GM12874 (cell line): ENCODE measurements around the gene WDR5B.

Experiments
- CTCF ChIP-seq: IDR thresholded peaks from 2 replicates; pipeline ENCODE4 v1.5.1; 2011; ENCODE audit warnings: low read depth, mild to moderate bottlenecking, control low read depth, low read length, moderate library complexity; ENCODE audit not compliant: insufficient read depth

Gene WDR5B

DNA sequence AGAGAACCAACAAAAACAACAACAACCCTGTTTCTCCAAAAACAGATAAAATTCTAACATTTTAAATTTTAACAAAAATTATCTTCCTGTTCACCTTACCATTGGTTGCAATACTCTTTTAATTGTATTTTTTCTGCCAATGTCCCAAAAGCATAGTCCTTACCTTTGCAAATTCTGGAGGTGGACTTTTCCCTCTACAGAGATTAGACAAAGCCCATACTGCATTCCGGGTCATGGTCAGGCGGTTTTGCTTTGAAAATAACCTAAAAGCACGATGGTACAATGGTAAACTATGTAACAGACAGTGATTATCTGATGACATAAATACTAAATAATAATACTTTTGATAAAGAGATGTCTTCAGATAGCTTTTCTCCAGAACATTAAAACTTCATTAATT, 35.5 kb upstream of the WDR5B start:
- TF ChIP-seq CTCF, result no peak

DNA sequence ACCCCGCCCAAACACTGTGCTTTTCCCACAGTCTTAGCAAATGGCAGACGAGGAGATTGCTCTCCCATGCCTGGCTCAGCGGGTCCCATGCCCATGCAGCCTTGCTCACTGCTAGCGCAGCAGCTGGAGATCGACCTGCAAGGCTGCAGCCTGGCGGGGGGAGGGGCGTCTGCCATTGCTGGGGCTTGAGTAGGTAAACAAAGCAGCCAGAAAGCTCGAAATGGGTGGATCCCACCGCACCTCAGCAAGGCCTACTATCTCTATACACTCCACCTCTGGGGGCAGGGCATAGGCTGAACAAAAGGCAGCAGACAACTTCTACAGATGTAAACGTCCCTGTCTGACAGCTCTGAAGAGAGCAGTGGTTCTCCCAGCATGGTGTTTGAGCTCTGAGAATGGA, 27.2 kb upstream of the WDR5B start:
- no peak for TF ChIP-seq CTCF

DNA sequence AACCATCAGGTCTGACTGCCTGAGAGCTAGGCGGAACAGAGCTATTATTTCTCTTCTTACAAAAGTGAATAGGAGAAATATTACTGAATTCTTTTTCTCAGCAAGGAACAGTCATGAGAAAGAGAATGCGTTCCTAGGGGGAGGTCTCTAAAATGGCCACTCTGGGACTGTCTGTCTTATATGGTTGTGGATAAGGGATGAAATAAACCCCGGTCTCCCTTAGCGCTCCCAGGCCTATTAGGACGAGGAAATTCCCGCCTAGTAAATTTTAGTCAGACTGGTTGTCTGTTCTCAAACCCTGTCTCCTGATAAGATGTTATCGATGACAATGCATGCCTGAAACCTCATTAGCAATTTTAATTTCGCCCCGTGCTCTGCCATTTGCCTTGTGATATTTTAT, 20.1 kb upstream of the WDR5B start:
- no peak for TF ChIP-seq CTCF

GRCh38 chr3:122430371-122430770, 14.5 kb upstream of the WDR5B start:
- TF ChIP-seq CTCF, result no peak

DNA sequence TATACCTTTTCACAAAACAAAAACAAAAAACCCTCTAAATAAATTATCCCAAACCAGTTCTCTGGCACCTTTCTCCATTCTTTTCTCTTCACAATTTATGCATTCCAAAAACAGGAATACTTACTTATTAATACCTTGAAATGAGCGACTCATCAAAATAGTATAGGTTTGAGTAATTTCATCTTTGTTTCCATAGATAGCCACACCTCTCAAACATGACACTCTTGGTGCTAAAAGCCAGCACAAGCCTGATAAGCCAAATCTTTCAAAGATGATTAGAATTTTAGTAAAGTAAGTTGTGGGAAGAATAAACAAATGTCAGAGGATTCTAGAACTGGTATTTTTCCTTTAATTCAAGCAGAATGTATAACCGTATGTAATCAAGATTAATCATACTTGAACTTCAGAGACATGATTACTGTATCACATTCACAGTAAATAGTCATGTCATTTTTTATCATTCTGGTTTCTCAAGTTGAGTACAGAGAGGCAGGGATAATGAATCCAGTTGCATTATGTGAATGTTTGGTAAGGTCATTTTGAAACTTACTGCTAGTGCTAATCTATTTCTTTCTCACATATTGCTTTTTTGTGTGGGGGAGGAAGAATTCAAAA, 12.1 kb upstream of the WDR5B start:
- TF ChIP-seq CTCF, result no peak

- no peak for TF ChIP-seq CTCF
These were observed 6.0 kb upstream of the WDR5B start for GRCh38 chr3:122421836-122422235.

DNA sequence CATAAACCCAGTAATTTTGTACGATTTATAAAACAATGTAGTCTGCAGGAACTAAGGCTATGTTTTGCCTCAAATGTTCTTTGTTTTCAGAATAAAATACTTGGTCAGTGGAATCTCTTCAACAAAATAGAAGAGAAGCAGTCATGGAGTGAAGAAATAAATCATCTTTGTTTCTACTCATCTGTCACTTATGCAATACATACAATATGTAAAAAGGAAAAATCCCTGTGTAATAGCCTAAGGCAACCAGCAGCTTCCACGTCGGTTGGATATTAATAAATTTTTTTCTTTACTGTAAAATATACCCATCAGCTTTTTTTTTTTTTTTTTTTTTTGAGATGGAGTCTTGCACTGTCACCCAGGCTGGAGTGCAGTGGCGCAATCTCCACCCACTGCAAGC, 5.2 kb upstream of the WDR5B start:
- no peak for TF ChIP-seq CTCF
